Skin of body (tissue), 2 donors: Measurements from ENCODE around the gene DNAJC25. TPM values are rescaled to one million over a fixed set of nuclear protein-coding genes. Genes with fewer than 3 reads are reported as not detected.

ENCODE experiments used
- DNase-seq: peaks from one replicate; lab custom pipeline; 2025; lab: John Stamatoyannopoulos, UW
- total RNA-seq: library from RNA; depleted of rRNA; stranded (reverse); fragments of >200 nt; gene quantifications from one replicate; pipeline ENCODE4 v1.2.3, GENCODE V29; 2014

Gene DNAJC25
- total RNA-seq, 1 donor from 2014 or later: 6.6 TPM

DNA sequence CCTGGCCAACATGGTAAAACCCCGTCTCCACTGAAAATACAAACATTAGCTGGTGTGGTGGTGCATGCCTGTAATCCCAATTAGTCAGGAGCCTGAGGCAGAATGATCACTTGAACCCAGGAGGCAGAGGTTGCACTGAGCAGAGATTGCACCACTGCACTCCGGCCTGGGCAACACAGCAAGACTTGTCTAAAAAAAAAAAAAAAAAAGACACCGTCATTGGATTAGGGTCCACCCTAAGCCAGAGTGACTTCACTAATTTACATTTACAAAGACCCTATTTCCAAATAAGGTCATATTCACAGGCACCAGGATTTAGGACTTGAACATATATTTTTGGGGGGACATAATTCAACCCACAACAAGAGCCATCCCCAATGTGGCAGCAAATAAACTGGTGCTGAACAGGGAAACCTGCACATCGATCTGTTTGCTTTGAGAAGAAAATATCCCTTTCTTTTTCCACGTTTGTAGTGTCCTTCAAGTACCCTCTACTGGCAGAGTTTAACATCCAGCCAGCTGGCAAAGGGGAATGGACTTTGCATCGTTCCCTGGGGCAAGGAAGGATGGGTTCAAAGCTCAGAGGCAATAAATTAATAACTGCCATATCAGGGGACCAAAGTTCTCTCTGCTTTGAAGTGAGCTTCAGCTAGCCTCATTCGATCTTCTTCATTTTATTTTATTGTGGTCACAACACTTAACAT, 3.7 kb upstream of the DNAJC25 start:
- no peak for DNase-seq

DNA sequence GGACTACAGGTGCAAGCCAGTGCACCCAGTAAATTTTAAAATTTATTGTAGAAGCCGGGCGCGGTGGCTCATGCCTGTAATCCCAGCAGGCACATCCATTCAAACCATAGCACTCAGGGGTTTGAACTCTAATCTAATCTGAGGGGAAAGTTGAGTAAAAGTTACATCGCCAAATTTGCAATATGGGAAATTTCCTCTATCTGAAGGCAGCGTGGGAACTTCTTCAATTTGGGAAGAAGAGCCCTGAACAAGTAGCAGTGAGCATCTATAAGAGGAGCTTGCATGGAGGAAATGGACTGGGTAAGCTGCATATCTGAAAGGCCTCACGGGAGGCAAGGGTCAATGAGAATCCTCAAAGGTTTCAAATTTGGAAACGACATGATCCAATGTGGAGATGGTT, 2.7 kb upstream of the DNAJC25 start:
- DNase-seq: no peak

DNA sequence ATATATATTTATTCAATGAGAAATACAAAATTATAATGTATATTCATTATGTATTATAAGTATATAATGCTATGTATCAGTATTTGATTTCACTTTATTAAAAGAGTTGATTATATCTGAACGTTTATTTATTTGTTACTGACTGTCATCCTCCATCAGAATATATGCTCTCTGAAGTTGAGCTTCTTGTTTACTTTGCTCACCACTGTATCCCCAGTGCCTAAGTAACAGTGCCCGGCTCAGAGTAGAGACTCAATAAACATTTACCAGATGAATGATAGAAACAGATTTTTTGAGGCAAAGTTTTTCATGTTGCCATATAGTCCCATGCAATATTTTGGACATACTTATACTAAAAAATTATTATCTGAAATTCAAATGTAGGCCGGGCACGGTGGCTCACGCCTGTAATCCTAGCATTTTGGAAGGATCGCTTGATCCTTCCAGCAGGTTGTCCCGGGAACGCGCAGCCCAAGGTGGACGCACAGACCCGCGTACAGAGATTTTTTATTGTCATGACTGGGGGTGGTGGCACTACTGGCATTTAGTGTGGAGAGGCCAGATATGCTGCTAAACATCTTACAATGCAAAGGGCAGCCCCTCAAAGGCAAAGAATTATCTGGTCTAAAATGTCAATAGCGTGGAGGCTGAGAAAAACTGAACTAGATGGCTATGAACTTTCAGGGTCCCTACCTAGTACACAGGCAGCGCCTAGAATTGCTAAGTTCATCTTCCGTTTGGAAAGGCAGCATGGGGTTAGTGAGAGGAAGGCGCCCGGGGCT, 761 bp upstream of the DNAJC25 start:
- DNase-seq: no peak

DNA sequence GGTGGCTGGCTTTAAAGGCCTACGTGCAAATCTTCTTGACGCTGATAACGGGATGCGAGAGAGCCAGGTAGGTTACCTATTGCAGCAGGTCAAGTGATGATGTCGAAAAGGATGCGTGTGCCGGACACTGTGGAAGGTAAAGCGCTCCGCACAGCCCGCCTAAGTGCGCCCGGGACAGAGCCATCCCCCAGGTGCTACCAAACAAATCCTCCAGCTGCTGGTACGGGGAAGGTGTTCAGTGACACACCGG, 245 bp upstream of the DNAJC25 start:
- DNase-seq: no peak

DNA sequence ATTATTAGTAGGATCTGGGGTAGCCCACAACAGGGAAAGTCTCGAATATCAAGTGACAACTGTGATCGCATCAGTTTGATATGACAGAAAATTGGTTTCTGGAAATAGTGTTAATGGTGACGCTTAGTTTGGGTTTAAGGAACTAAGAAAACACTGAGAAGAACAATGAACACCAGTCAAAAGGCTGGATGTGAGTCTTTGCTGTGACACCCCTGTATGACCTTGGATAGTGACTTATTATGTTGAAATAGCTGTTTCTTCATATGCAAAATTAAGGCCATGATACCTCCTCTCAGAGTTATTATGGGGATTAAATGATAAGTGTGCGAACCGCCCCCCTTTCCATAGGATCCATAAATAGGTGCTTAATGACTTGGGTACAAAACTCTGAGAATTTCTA, 926 bp downstream of the DNAJC25 start:
- no peak for DNase-seq

DNA sequence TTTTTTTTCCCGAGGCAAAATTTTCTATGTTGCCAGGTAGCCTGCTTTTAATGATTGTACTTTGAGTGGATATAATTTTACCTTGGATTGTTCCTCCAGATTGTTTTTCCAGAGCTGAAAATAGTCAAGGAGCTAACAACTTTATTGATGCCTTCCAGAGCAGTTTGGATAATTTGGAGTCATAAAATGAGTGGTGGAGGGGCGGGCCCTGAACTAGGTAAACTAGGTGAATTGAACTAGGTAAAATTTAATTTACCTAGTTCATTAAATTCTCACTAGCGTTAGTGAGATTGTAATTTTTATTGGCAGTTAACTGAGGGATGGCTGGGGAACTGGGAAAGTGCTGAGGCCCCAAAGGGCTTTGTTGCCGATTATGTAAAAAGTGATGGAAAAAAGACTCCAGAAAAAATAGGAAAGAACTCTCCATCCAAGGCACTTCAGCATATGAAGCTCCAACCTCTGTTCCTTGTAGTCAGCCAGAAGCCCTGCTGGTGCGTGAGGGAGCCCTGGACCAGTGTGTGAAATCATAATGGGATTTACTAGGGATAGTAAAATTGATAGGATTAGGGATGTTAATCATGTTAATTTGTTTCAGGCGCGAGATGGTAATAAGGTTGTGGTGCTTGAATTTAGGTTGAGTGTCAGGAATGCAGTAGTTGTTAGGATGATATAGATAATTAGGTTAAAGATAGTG, 1.7 kb downstream of the DNAJC25 start:
- DNase-seq: no peak

DNA sequence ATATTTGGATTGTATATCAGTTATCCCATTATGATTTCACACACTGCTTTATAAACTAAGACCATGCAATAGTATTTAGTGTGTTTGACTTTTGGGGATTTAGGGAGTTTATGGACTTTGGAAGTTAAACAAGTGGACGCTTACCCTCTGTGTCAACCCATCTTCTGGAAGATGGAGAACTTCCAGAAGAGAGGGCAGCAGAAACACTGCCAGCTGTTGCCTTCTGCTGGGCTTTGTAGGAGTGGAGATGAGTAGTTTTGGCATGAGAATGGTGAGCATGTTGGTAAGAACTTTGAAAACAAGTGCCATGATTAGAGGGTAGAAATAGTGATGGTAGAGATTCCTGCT, 2.2 kb downstream of the DNAJC25 start:
- DNase-seq: no peak

DNA sequence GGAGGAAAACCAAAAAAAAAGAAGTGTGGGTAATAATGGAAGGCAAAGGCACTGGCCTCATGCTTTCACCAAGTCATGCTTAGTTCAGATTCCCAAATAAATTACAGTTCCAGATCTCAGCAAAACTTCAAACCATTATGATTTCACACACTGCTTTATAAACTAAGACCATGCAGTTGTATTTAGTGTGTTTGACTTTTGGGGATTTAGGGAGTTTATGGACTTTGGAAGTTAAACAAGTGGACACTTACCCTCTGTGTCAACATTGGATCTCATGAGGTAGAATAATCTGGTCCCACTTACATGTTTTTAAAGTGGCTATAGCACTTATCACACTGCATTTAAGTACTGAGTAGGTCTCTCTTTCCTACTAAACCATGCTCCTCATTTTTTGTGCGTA, 3.7 kb downstream of the DNAJC25 start:
- no peak for DNase-seq

DNA sequence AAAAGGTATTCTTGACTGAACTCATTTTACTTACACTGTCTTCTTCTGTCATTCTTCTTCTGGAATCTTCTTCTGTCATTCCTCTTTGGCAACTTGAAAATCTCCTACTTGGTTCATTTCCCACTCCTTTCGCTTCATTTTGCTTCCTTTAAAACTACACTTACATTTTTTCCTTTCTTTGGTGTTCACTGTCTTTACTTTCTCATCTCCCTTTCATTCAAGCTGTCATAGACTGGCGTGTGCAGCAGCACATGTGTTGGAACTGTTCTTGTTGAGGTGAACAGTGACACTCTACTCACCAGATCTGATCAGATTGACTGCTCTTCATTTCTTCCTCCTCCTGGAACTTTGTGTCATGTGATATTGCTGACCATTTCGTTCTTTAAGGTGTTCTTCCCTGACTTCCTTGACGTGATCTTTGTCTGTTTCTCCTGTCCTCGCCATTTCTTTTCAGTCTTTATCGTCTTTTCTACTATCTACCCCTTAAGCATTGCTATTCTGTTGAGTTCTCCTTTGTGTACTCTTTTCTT, 6.4 kb downstream of the DNAJC25 start:
- DNase-seq: no peak

DNA sequence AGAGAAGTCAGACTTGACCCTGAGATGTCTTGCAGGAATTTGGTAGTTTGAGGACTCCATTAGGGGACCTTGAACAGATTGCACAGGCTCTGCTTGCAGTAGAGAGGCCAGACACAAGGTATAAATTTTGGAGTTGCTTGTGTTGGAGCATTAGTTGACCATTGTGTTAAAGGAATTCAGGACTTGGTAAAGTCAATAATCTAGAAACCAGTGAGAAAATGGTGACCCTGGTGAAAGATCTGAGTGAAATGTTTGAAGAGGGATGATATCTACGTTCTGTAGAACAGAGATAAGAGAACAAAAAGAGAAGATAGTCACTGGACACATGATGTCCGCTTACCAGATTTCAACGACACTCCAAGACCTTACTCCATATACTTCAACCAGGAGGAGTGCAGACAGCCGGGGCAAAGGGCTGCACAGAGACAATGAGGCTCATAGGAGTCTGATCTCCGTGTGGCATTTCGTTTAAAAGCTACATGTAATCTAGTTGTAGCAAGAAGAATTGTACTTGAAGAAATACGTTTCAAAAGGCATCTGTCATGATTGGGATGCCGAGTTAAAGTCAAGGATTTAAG, 13.2 kb downstream of the DNAJC25 start:
- no peak for DNase-seq

DNA sequence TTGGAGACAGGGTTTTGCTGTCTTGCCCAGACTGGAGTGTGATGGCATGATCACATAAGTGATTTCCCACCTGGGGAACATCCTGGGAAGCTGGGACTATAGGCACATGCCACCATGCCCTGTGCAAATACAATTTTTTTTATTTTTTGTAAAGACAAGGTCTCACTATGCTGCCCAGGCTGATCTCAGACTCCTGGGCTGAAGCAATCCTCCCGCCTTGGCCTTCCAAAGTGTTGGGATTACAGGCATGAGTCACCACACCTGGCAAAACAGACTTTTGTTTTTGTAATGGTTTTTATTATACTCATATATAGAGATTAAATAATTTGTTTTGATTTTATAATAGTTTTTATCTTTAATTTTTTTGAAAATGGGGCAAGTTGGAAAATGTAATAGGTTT, 14.7 kb downstream of the DNAJC25 start:
- no peak for DNase-seq

DNA sequence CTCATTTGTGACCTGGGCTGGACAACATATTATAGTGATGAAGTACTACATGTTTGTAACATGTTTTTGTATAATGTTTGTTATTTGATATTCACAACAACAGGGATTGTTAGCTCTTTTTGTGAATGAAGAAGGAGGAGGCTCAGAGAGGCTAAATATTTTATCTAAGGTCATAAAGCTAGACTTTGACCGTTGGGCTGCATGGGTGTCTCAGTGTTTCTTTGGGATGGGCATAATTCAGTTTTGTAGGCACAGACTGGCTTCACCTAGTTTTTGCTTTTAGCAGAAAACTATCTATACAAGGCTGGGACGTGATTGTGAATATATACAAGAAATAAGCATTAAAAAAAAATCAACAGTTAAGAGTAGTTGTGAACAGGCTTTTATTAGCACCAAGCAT, 15.3 kb downstream of the DNAJC25 start:
- DNase-seq: no peak

DNA sequence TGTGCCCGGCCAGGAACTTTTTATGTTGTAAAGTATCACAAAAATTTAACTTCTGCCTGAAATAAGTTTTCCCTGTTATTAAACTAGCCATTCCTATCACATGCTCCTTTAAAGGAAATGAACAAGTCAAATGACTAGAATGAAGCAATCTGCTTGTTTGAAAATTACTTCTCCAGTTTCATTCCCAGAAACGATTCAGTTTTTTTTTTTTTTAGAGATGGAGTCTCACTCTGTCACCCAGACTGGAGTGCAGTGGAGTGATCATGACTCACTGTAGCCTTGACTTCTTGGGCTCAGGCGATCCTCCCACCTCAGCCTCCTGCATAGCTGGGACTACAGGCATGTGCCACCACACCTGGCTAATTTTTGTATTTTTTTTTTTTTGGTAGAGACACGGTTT, 16.9 kb downstream of the DNAJC25 start:
- DNase-seq: no peak

DNA sequence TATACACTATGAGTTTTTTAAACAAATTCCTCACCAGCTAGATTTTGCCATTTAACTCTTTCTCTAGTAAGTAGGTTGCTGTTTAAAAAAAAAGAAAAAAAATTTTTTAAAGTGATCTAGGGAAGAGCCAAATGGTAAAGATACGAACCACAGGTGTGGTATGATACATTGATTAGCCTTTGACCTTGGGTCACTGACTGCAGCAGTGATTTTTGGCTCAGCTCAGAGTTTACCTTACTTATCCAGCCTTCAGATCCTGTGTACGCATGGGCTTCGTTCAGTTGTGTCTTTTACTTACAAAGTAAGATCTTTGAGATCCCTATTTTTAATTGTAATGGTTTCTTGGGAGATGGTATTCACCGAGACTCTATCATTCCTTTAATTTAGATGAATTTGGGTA, 17.9 kb downstream of the DNAJC25 start:
- no peak for DNase-seq

DNA sequence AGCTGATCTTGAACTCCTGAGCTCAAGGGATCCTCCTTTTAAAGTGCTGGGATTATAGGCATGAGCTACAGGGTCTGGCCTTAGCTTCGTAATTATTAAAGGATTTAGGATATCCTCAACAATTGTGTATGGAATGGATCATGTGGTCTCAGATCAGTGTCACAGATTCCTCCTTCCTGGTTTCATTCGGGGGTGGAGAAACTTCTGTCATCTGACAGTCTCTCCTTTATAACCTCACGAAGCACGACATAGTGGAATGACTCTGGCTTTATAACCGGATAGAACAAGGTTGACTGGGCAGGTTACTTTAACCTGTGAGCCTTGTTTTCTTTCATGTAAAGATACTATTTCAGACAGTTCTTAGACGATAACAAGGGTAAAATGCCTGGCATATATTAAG, 25.9 kb downstream of the DNAJC25 start:
- DNase-seq: no peak

DNA sequence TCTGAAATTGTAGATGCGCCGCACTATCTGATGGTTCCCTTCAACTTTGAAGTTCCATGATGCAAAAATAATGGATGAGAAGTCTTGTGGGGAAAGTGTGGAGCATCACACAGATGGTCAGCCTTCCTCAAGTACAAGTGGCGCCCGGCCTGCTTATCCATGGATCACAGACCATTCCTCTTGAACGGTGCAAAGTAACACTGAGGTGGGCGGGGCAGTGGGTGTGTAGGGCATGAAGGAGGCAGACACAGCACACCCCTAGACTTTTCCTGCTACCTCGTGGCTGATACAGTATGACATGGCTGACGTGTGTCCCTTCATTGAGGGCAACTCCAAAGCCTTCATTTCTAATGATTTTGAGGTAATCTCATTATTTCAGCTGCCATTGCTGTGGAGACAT, 27.8 kb downstream of the DNAJC25 start:
- DNase-seq: no peak

DNA sequence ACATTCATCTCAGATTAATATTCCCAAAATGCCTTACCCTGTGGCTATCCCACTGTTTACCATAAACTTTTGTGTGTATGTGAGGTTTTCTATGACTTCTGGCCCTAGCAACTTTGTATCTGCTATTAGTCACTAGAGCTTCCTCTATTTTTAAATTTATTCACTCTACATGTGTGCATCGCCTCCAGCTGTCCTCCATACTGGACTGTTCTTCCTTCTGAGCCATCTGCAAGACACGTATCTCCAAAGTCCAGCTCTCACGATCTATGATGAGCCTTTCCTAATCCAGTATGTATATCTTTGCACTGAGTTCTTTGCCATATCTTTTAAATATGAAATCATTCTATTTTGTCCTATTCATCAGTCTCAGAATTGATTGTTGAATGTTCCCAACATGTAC, 28.6 kb downstream of the DNAJC25 start:
- DNase-seq: no peak

DNA sequence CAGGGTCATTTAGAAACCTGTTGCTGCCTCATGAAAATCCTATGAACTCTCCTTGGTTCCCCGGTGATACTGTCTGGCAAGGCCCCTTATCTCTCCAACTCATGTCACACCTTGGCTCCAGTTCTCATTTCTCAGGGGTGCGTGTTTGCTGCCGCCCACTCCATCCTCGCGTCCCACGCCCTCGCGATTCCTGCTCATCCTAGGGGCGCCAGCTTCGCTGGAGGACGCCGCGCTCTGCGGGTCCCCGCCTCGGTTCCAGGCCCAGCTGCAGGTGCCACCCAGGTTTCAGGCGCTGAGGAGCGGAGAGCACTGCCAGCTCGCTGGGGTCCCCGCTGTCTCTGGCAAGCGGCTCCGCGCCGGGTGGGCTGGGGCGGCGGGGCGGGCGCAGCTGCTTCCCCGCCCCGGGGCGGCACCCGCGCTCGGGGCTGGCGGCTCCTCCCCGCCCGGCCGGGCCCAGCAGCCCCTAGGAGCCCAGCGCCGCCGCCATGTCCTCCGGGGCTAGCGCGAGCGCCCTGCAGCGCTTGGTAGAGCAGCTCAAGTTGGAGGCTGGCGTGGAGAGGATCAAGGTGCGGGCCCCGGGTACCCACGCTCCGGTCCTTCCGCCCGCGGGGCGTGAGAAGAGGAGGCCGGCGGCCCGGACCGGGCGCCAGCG, 30.1 kb downstream of the DNAJC25 start, which contains the start of gene GNG10:
Gene GNG10, plus strand, starts transcription at position 456 of the 652 bp plus-strand sequence. Its CDS starts 30 bp downstream, at position 486.
- peak; percentile 4 for DNase-seq

DNA sequence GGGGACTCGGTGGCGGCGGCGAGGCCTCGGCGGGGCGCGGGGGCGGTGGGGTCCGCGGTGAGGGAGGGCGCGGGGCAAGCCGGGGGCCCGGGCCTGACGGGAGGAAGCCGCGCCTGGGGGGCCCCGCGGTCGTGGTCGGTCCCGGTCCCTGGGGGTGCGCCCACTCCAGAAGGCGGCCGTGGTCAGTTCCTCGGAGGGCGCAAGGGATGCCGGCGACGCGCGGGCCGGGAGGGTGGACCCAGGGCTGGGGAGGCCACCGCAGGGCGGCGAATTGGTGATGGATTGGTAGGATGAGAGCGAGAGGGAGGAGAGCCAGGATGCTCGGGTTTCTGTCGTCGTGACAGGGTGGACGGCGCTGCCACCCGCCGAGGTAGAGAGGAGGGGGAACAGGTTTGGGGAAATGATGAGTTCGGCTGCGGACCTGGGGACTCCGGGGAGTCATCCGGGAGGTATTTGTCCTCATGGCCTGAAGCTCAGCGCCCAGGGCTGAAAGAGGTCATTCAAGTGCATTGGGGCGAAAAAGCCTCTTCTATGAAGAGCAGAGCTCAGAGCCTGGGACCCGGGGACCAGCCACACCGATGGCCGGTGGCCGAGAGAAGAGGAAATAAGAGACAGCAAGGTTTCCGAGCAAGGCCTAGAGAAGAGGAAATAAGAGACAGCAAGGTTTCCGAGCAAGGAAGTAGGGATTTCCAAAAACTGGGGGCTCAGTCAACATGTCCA, 30.8 kb downstream of the DNAJC25 start:
- DNase-seq: no peak

DNA sequence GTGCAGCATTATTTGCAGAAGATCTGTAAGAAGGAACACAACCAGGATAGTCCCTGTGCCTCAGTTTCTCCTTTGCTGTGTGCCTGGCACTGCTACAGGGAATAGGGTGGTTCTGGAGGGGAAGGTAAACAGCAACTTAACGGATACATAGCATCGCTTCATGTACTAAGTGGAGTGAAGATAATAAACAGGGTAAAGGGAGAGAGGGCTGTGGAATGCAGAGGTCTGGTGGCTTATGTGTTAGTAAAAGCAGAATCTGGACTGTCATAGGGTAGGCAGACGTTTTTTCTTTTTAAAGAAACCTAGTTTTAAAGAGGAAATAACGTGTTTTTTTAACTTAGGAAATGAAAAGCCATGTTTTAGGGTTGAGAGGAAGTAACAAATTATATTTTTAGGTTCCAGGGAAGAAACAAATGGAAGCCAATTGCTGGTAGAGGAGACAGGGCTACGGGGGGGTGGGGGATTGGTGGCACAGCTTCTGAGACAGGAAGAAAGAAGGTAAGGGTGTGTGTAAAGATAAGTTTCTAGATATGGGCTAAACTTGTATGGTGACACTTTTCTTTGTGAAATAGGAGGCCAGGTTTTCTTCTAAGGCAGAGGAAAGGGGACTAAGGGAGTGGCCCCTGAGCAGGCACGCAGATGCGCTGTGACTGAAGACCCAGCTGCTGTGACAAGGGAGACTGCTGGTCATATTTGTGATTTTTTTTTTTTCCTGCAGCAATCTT, 31.6 kb downstream of the DNAJC25 start:
- DNase-seq: no peak
